Aorta (tissue), 5 donors: ENCODE measurements around the gene VSX1. TPM values are rescaled to one million over a fixed set of nuclear protein-coding genes. Genes with fewer than 3 reads are reported as not detected.

ENCODE experiments used
- ATAC-seq: fragments of 200-7000 bp; cut with Tn5 transposase; one replicate; pipeline ENCODE4 v1.9.1; 2022; ENCODE audit warnings: moderate library complexity; ENCODE audit not compliant: low FRiP score
- DNase-seq, 2 donors: peaks; one replicate each; pipeline ENCODE4 v3.0.0-alpha.2; 2020
- H3K27ac ChIP-seq, 2 donors: one replicate each; pipeline ENCODE4 v1.5.1; 2013; ENCODE audit warnings: low read length in 2 of 2, mild to moderate bottlenecking in 2 of 2, moderate library complexity in 2 of 2, control low read depth in 1 of 2, inconsistent platforms in 1 of 2, low read depth in 1 of 2
- H3K27me3 ChIP-seq, 2 donors: one replicate each; pipeline ENCODE4 v1.6.1; 2013; ENCODE audit warnings: control low read depth in 1 of 2, low read length in 1 of 2, mild to moderate bottlenecking in 1 of 2, moderate library complexity in 1 of 2; ENCODE audit not compliant: insufficient read depth in 2 of 2, control insufficient read depth in 1 of 2
- H3K36me3 ChIP-seq, 2 donors: one replicate each; pipeline ENCODE4 v1.6.1; 2013; ENCODE audit warnings: control low read depth in 1 of 2, low read length in 1 of 2, mild to moderate bottlenecking in 1 of 2; ENCODE audit not compliant: insufficient read depth in 2 of 2, control insufficient read depth in 1 of 2
- H3K4me1 ChIP-seq, 2 donors: one replicate each; pipeline ENCODE4 v1.6.1; 2013; ENCODE audit warnings: low read length in 2 of 2, control low read depth in 1 of 2, mild to moderate bottlenecking in 1 of 2, moderate library complexity in 1 of 2; ENCODE audit not compliant: insufficient read depth in 2 of 2, control insufficient read depth in 1 of 2
- H3K4me3 ChIP-seq, 2 donors: one replicate each; pipeline ENCODE4 v1.5.1; 2013; ENCODE audit warnings: low read length in 2 of 2, control low read depth in 1 of 2, mild to moderate bottlenecking in 1 of 2
- H3K9me3 ChIP-seq: one replicate; pipeline ENCODE4 v1.6.1; 2013; ENCODE audit warnings: mild to moderate bottlenecking, low read length; ENCODE audit not compliant: control insufficient read depth
- WGBS, 2 donors: extraction: QIAGEN DNeasy Blood & Tissue Kit; methylation state at CpG; one replicate each; pipeline ENCODE4 v1.1.7; 2013; 5-methylcytosine and 5-hydroxymethylcytosine counted together
- intact Hi-C, 2 donors: fragments of 100-400 bp; cut with DNase I; formaldehyde crosslinking; loops; one replicate each; pipeline versions ENCODE4 v1.14.2 to v1.15.0; 2022
- polyA plus RNA-seq, 2 donors: library from polyadenylated mRNA; stranded (reverse); fragments of 200-250 nt; gene quantifications; one replicate each; pipeline ENCODE4 v1.2.3, GENCODE V29; 2013
- total RNA-seq, 2 donors: library from RNA; stranded (reverse); fragmentation: NEBNext Ultra II Directional; extraction: Animal tissue kit (Norgen Biotek cat#: 25700); gene quantifications; one replicate each; pipeline ENCODE4 v1.2.1, GENCODE V29; 2021
- donor health status: healthy with polysubstance abuse.
- donor health status: Bipolar disorder and iron deficiency.
- donor health status: DM: no; HTN: no; CAD: no.
- donor health status: DM: no; HTN: no; CAD: no.
- donor health status: DM: yes; HTN: yes; CAD: no.

Gene VSX1
- total and polyA plus RNA-seq, 4 donors, result not detected

DNA sequence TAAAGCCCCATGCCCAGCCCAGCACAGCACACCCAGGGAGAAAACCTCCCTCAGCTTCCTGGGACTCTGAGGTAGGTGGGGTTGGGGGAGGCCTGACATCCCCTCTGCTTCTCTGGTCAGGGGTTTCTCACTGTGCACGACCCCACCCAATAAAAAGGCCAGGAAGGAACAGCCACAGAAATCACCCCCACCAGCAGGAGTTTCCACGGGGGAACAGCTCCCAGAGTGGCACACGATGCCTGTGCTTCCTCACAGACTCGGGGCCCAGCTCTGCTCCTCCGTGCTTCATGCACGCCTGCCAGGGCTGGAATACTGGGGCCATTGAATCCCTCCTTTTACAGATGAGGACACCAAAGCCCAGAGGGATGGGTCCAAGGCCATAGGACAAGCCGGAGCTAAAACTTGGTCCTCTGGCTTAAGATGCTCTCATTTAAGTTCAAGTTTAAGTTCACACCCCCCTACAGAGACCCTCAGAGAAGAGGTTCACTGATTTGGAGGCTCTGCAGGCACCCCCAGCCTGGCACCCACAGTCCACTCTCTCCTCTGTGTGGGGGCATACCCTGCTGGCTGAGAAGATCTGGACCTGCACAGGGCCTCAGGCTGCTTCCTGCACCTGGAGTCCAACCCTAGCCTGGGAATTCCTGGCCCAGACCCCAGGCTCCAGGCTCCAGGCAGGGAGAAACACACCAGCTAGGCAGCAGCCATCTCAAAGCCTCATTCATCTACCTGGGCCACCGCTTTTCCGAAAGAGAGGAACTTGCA is 38.3 kb downstream of the VSX1 start:
- Histone ChIP-seq H3K27me3 (no peaks in the 10 kb centered on the region), H3K9me3 (no peaks in the 10 kb centered on the region), H3K4me3 (no peak overlapping the region), H3K27ac (peak overlapping the region in 1 of 2 donors; percentile 13), H3K36me3 (no peaks in the 10 kb centered on the region), H3K4me1 (peaks cover 2 to 5% of the 10 kb centered on the region in 2 donors)
- DNase-seq (peak; percentile 37 to 63), ATAC-seq (no peak)
- intact Hi-C loops, result loop anchor here in 1 of 2 donors (5.0 kb wide), 1 partner anchor 194 kb away; no protein-coding TSS in a partner anchor
- 61 to 63% methylated on average over 9 of the region's 9 CpGs for WGBS, 2 donors

- ATAC-seq (peak; percentile 40), DNase-seq (peak; percentile 82 to 87)
- WGBS, 2 donors, result 52 to 57% methylated on average over 14 of the region's 14 CpGs
- intact Hi-C loops, result loop anchor here in 1 of 2 donors (5.0 kb wide), 1 partner anchor 194 kb away; no protein-coding TSS in a partner anchor
- Histone ChIP-seq H3K4me1 (peaks cover 0 to 5% of the 10 kb centered on the region in 2 donors), H3K9me3 (no peaks in the 10 kb centered on the region), H3K4me3 (no peak overlapping the region), H3K36me3 (no peaks in the 10 kb centered on the region), H3K27ac (peak overlapping the region in 1 of 2 donors; percentile 4), H3K27me3 (no peaks in the 10 kb centered on the region)
Measured at GRCh38 chr20:25042531-25043498, 39.1 kb downstream of the VSX1 start.

DNA sequence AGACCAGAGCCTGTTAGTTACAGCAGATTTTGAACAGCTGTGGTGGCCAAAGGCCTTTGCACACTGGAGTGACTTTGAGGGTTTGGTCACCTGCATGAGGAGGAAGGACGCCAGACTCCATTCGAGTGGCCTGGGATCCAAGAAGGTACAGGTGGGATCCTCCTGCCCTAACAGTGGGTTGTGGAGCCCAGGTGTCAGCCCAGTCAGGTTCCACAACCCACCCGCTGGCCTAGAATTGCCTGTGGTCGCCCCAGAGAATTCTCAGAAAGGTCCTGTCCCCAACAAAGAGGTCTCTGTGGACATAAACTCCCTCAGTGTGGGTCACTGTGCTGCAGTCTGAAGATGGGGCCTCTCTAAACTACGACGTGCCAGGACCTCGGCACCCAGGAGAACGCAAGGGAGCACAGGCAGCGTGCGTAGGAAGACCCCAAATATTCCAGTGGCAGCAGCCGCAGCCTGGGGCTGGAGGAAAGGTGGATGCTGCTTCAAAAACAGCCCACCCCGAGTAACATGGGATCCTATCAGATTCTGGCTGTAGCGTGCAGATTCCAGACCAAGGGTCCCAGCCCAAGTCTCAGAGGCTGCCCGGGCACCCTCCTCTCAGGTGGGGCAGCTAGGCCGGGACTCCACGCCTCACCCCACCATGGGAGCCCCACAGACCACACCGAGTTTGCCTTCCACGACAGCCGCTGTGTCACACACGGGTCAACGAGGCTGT is 40.0 kb downstream of the VSX1 start:
- 88 to 90% methylated on average over 21 of the region's 21 CpGs for WGBS, 2 donors
- no peak overlapping the region for H3K4me3 ChIP-seq
- intact Hi-C loops, result loop anchor here in 1 of 2 donors (5.0 kb wide), 1 partner anchor 195 kb away; no protein-coding TSS in a partner anchor
- H3K27ac ChIP-seq, result peak overlapping the region in 1 of 2 donors; percentile 18
- no peaks in the 10 kb centered on the region for H3K36me3 ChIP-seq
- H3K9me3 ChIP-seq, result no peaks in the 10 kb centered on the region
- H3K4me1 ChIP-seq, result peaks cover 0 to 11% of the 10 kb centered on the region in 2 donors
- ATAC-seq (no peak), DNase-seq (peak; percentile 36 to 62)
- H3K27me3 ChIP-seq, result no peaks in the 10 kb centered on the region

- H3K36me3 ChIP-seq, result no peaks in the 10 kb centered on the region
- H3K4me1 ChIP-seq, result peaks cover 0 to 11% of the 10 kb centered on the region in 2 donors
Measured at GRCh38 chr20:25040438-25040831, 41.5 kb downstream of the VSX1 start.

DNA sequence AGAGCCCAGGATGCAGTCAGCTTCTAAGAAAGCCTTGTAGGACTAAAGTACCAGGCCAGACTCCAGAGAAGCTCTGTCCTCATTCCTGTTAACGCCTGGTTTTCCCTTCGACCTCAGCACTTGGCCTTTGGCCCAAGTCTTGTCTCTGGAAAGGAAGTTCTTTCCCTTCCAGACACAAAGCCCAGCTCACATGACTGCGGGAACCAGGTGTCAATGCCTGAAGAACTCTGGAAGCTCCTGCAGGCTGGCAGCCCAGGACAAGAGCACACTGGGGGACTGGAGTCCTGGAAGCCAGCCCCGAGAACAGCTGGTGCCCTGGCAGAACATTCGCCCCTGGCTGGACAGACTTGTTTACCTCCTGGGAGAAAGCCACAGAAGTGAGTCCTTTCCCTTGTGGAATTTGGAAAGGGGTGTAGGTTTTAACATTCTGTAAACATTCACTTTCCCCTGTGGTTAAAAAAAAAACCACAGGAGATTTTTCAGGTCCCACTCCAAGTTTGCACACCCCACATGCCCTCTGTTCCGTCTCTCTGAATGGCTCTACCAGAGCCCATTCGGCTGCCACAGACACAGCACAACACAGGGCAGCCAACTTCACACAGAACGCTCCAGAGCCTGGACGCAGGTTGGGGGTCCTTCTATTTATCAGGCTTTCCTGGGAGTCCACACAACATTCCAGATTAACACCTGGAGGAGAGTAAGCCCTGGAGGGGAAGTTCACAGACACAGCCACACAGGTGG is 42.1 kb downstream of the VSX1 start:
- H3K27me3 ChIP-seq, result no peaks in the 10 kb centered on the region
- no peaks in the 10 kb centered on the region for H3K9me3 ChIP-seq
- no peaks in the 10 kb centered on the region for H3K36me3 ChIP-seq
- peak overlapping the region; percentile 92 to 93 for H3K27ac ChIP-seq
- H3K4me3 ChIP-seq, result no peak overlapping the region
- DNase-seq, result peak; percentile 86 to 92
- peaks cover 0 to 11% of the 10 kb centered on the region in 2 donors for H3K4me1 ChIP-seq
- WGBS, 2 donors, result 1 to 2% methylated on average over 9 of the region's 9 CpGs
- intact Hi-C loops, result loop anchor here in 1 of 2 donors (2.0 to 5.0 kb wide), 2 partner anchors 17 to 197 kb away; no protein-coding TSS in a partner anchor
- ATAC-seq, result peak; percentile 84

More at GRCh38 chr20:25040438-25040831, 41.5 kb downstream of the VSX1 start:
- ATAC-seq (peak; percentile 19), DNase-seq (peak in 1 of 2 donors; percentile 68)
- 6 to 7% methylated on average over 6 of the region's 6 CpGs for WGBS, 2 donors
- intact Hi-C loops, result loop anchor here in 1 of 2 donors (5.0 kb wide), 1 partner anchor 197 kb away; no protein-coding TSS in a partner anchor
- H3K27ac ChIP-seq, result peak overlapping the region; percentile 58 to 92
- H3K9me3 ChIP-seq, result no peaks in the 10 kb centered on the region
- H3K4me3 ChIP-seq, result no peak overlapping the region
- no peaks in the 10 kb centered on the region for H3K27me3 ChIP-seq

GRCh38 chr20:25038591-25039015 is 43.3 kb downstream of the VSX1 start:
- ATAC-seq (no peak), DNase-seq (peak in 1 of 2 donors; percentile 39)
- Histone ChIP-seq H3K4me3 (no peak overlapping the region), H3K27ac (peak overlapping the region; percentile 84 to 93), H3K4me1 (peaks cover 0 to 9% of the 10 kb centered on the region in 2 donors), H3K36me3 (no peaks in the 10 kb centered on the region), H3K9me3 (no peaks in the 10 kb centered on the region), H3K27me3 (no peaks in the 10 kb centered on the region)
- intact Hi-C loops, result loop anchor here in 1 of 2 donors (2.0 kb wide), 1 partner anchor 18 kb away; no protein-coding TSS in a partner anchor
- WGBS, 2 donors, result 73 to 85% methylated on average over 5 to 6 of the region's 6 CpGs

DNA sequence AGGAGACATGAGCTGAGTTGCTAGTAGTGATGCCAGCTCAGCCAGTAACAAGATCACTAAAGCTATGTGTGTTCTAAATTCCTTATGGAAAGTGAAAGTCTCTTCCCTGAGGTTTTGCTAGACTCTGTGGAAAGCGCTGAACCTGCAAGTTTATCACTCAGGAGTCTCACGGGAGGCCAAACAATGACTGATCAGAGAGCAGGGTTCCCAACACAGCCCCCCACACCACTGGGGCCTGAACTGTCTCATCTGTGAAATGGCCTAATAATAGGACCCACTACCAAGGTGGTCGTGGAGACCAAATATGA is 43.9 kb downstream of the VSX1 start:
- peak overlapping the region; percentile 30 to 84 for H3K27ac ChIP-seq
- ATAC-seq (no peak), DNase-seq (no peak)
- H3K27me3 ChIP-seq, result no peaks in the 10 kb centered on the region
- WGBS, 2 donors, result 39 to 59% methylated on average over 3 of the region's 3 CpGs
- H3K4me1 ChIP-seq, result peaks cover 0 to 9% of the 10 kb centered on the region in 2 donors
- no peak overlapping the region for H3K4me3 ChIP-seq
- no peaks in the 10 kb centered on the region for H3K36me3 ChIP-seq
- H3K9me3 ChIP-seq, result no peaks in the 10 kb centered on the region
- intact Hi-C loops, result loop anchor here in 1 of 2 donors (2.0 kb wide), 1 partner anchor 19 kb away; no protein-coding TSS in a partner anchor
